Panc1 (cell line): Measurements from ENCODE around the gene TSC22D4. TPM values are rescaled to one million over a fixed set of nuclear protein-coding genes. Genes with fewer than 3 reads are reported as not detected.
"Not testable (repeated sequence)": the region's sequence is repeated elsewhere in the genome, so short reads cannot be mapped to it uniquely, and the experiment has no call there.

Source experiments
- ATAC-seq: fragments of 200-7000 bp; cut with Tn5 transposase; 2 replicates; pipeline ENCODE4 v1.9.1; 2020; ENCODE audit warnings: mild to moderate bottlenecking, moderate library complexity
- BruUV-seq: library from RNA; stranded (reverse); fragments of 400-500 nt; replicated peaks from 2 replicates; lab custom pipeline; 2021; lab: Mats Ljungman, UMichigan
- CTCF ChIA-PET: fragments of 300-600 bp; sonication (Branson Sonifier 250); formaldehyde crosslinking; loops from one replicate; lab custom pipeline; 2022; ENCODE audit warnings: antibody characterized with exemption; lab: Charles Lee
- POLR2A ChIA-PET: fragments of 300-600 bp; sonication (Branson Sonifier 250); formaldehyde crosslinking; loops from one replicate; lab custom pipeline; 2022; ENCODE audit warnings: antibody characterized with exemption; lab: Charles Lee
- DNase-seq: peaks from one replicate; pipeline ENCODE4 v3.0.0-alpha.2; 2010; ENCODE audit warnings: low read depth, low spot score
- H3K27ac ChIP-seq: 2 replicates; pipeline ENCODE4 v1.5.1; 2011; ENCODE audit warnings: mild to moderate bottlenecking, low read length, inconsistent platforms
- H3K27me3 ChIP-seq: fragments of 200-500 bp; sonication (Bioruptor generic); 2 replicates; pipeline ENCODE4 v1.6.0; 2014; ENCODE audit warnings: low read length, inconsistent platforms; ENCODE audit not compliant: control insufficient read depth, insufficient read depth
- H3K36me3 ChIP-seq: fragments of 200-500 bp; sonication (Bioruptor generic); 2 replicates; pipeline ENCODE4 v1.5.1; 2014; ENCODE audit warnings: inconsistent platforms, mild to moderate bottlenecking, low read length, moderate library complexity; ENCODE audit not compliant: control insufficient read depth, insufficient read depth
- H3K4me1 ChIP-seq: 2 replicates; pipeline ENCODE4 v1.5.1; 2011; ENCODE audit warnings: inconsistent platforms, mild to moderate bottlenecking, low read length, moderate library complexity; ENCODE audit not compliant: control insufficient read depth, insufficient read depth
- H3K4me3 ChIP-seq, 2 experiments: 2 replicates each; pipeline ENCODE4 v1.5.1; 2011 to 2012; ENCODE audit warnings: low read depth in 2 of 2, low read length in 2 of 2, mild to moderate bottlenecking in 2 of 2, inconsistent platforms in 1 of 2, moderate library complexity in 1 of 2
- H3K9me3 ChIP-seq: fragments of 200-500 bp; sonication (Bioruptor generic); 2 replicates; pipeline ENCODE4 v1.5.1; 2014; ENCODE audit warnings: low read depth, mild to moderate bottlenecking, inconsistent platforms, low read length, moderate library complexity; ENCODE audit not compliant: control insufficient read depth, insufficient read depth
- POLR2AphosphoS5 ChIP-seq: IDR thresholded peaks from 2 replicates; pipeline ENCODE4 v1.6.1; 2012; ENCODE audit warnings: mild to moderate bottlenecking, low read depth, low read length, moderate library complexity
- REST ChIP-seq, 2 experiments: IDR thresholded peaks; 2 replicates each; pipeline ENCODE4 v1.6.1; 2011 to 2012; ENCODE audit warnings: low read depth in 2 of 2, control low read depth in 1 of 2, low read length in 1 of 2, mild to moderate bottlenecking in 1 of 2, moderate library complexity in 1 of 2; ENCODE audit not compliant: insufficient read depth in 1 of 2
- SIN3A ChIP-seq: IDR thresholded peaks from 2 replicates; pipeline ENCODE4 v1.6.1; 2012; ENCODE audit warnings: low read depth, mild to moderate bottlenecking, low read length, moderate library complexity, borderline replicate concordance; ENCODE audit not compliant: insufficient read depth
- TCF7L2 ChIP-seq: IDR thresholded peaks from 2 replicates; pipeline ENCODE4 v1.6.1; 2011; ENCODE audit warnings: mild to moderate bottlenecking, low read depth, low read length, inconsistent platforms
- in situ Hi-C: cut with HindIII; loops from 2 replicates; pipeline ENCODE4 v1.10.0; 2016; ENCODE audit warnings: low sequenced_read_pairs, low pct_unique_long_range_greater_than_20kb
- intact Hi-C: fragments of 100-400 bp; cut with micrococcal nuclease; formaldehyde crosslinking; loops from one replicate; pipeline ENCODE4 v1.10.0; 2022; ENCODE audit not compliant: unreplicated experiment
- total RNA-seq: library from RNA; stranded (reverse); gene quantifications from one replicate; pipeline ENCODE4 v1.2.1, GENCODE V29; 2021; ENCODE audit not compliant: unreplicated experiment
- TF ChIP-seq, protein P1 (sequence below): fragments of 450-650 bp; IDR thresholded peaks from 2 replicates; pipeline ENCODE4 v1.5.1; 2017; ENCODE audit warnings: mild to moderate bottlenecking

Gene TSC22D4
- total RNA-seq, 1 experiment from 2014 or later, result 82.6 TPM

DNA sequence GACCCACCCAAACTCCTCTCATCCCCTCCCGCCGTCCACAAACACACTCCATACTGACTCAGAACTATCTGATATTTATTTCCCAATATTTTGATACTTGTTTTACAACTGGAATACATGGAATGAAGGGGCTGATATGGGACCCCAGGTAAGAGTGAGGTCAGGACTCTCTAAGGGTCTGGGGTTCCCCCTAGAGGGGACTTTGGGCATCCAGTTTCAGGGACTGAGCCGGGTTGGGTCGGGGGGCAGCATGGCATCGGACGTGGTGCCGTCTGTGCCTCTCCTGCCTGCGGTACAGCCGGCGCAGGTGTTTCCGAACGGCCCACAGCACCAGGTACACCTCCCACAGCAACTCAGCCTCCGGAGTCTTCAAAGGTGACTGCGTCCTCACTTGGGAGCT is 22.5 kb downstream of the TSC22D4 start:
- Histone ChIP-seq H3K4me1 (no peaks in the 10 kb centered on the region), H3K36me3 (no peaks in the 10 kb centered on the region), H3K9me3 (no peaks in the 10 kb centered on the region), H3K27me3 (no peaks in the 10 kb centered on the region), H3K27ac (no peak overlapping the region), H3K4me3 (no peak overlapping the region)
- no peak for TF ChIP-seq POLR2AphosphoS5
- no peak for TF ChIP-seq SIN3A
- no peak for TF ChIP-seq REST (IDR thresholded peaks at IDR 0.05; ENCODE audit: insufficient read depth in 1 of 2, low read depth in 2 of 2, low read length in 1 of 2)
- TF ChIP-seq TCF7L2, result no peak
- TF ChIP-seq, protein P1, sequence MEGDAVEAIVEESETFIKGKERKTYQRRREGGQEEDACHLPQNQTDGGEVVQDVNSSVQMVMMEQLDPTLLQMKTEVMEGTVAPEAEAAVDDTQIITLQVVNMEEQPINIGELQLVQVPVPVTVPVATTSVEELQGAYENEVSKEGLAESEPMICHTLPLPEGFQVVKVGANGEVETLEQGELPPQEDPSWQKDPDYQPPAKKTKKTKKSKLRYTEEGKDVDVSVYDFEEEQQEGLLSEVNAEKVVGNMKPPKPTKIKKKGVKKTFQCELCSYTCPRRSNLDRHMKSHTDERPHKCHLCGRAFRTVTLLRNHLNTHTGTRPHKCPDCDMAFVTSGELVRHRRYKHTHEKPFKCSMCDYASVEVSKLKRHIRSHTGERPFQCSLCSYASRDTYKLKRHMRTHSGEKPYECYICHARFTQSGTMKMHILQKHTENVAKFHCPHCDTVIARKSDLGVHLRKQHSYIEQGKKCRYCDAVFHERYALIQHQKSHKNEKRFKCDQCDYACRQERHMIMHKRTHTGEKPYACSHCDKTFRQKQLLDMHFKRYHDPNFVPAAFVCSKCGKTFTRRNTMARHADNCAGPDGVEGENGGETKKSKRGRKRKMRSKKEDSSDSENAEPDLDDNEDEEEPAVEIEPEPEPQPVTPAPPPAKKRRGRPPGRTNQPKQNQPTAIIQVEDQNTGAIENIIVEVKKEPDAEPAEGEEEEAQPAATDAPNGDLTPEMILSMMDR, result no peak
- CTCF ChIA-PET, result interaction anchor here (1.8 kb wide), 1 partner anchor 103 kb away, joined by 3 read pairs; no protein-coding TSS in a partner anchor
- ATAC-seq (no peak), DNase-seq (no peak)
- POLR2A ChIA-PET, result no interaction called here
- intact Hi-C loops (no loop called here), in situ Hi-C loops (no loop called here)
- no TSS peak for BruUV-seq

- CTCF ChIA-PET, result interaction anchor here (0.7 to 1.8 kb wide), 2 partner anchors 104 to 171 kb away, joined by 3 to 7 read pairs; no protein-coding TSS in a partner anchor
- Histone ChIP-seq H3K4me3 (no peak overlapping the region), H3K27ac (no peak overlapping the region), H3K36me3 (no peaks in the 10 kb centered on the region), H3K4me1 (no peaks in the 10 kb centered on the region), H3K9me3 (no peaks in the 10 kb centered on the region), H3K27me3 (no peaks in the 10 kb centered on the region)
- in situ Hi-C loops (no loop called here), intact Hi-C loops (no loop called here)
- DNase-seq (no peak), ATAC-seq (no peak)
- BruUV-seq, result no TSS peak
- TF ChIP-seq, protein P1, result no peak
- POLR2A ChIA-PET, result interaction anchor here (0.5 to 0.6 kb wide), 2 partner anchors 35 to 434 kb away, joined by 3 read pairs; partner anchors contain the start of gene UFSP1
Measured at GRCh38 chr7:100455206-100455605, 23.8 kb downstream of the TSC22D4 start.

GRCh38 chr7:100453854-100454253 is 25.2 kb downstream of the TSC22D4 start:
- H3K9me3 ChIP-seq, DNase-seq, H3K36me3 ChIP-seq, intact Hi-C loops, ATAC-seq, H3K4me1 ChIP-seq, H3K27ac ChIP-seq, H3K4me3 ChIP-seq, H3K27me3 ChIP-seq, BruUV-seq, in situ Hi-C loops: not testable (repeated sequence)
- ChIA-PET CTCF (interaction anchor here (0.6 kb wide), 1 partner anchor 68 kb away, joined by 4 read pairs; no protein-coding TSS in a partner anchor), POLR2A (interaction anchor here (0.6 kb wide), 1 partner anchor 408 kb away, joined by 3 read pairs; no protein-coding TSS in a partner anchor)
